HAP-1 (cell line): ENCODE data around the gene CD2BP2.
"Not testable (repeated sequence)": the region's sequence is repeated elsewhere in the genome, so short reads cannot be mapped to it uniquely, and the experiment has no call there.

Experiments used
- DNase-seq, 2 experiments: peaks; one replicate each; pipeline ENCODE4 v3.0.0-alpha.2; 2016 to 2020; ENCODE audit warnings: low spot score in 2 of 2
- H3K27me3 ChIP-seq: fragments of 250-450 bp; sonication (Bioruptor Pico); 2 replicates; pipeline ENCODE4 v1.5.1; 2020; ENCODE audit warnings: low read depth, mild to moderate bottlenecking, moderate library complexity
- H3K36me3 ChIP-seq: fragments of 250-450 bp; sonication (Bioruptor Pico); replicated peaks from 2 replicates; pipeline ENCODE4 v1.5.1; 2020; ENCODE audit warnings: mild to moderate bottlenecking
- H3K4me1 ChIP-seq: fragments of 250-450 bp; sonication (Bioruptor Pico); 2 replicates; pipeline ENCODE4 v1.5.1; 2020; ENCODE audit warnings: mild to moderate bottlenecking
- H3K4me3 ChIP-seq: fragments of 250-450 bp; sonication (Bioruptor Pico); 2 replicates; pipeline ENCODE4 v1.5.1; 2020; ENCODE audit warnings: mild to moderate bottlenecking, moderate library complexity
- H3K9me3 ChIP-seq: fragments of 250-450 bp; sonication (Bioruptor Pico); 2 replicates; pipeline ENCODE4 v1.5.1; 2020; ENCODE audit warnings: mild to moderate bottlenecking, moderate library complexity
- in situ Hi-C: fragments of 300-500 bp; cut with MboI; formaldehyde crosslinking; loops from 3 replicates; pipeline ENCODE4 v1.14.3; 2020; ENCODE audit warnings: low sequenced_read_pairs, inconsistent platforms, mixed read lengths

Gene CD2BP2

DNA sequence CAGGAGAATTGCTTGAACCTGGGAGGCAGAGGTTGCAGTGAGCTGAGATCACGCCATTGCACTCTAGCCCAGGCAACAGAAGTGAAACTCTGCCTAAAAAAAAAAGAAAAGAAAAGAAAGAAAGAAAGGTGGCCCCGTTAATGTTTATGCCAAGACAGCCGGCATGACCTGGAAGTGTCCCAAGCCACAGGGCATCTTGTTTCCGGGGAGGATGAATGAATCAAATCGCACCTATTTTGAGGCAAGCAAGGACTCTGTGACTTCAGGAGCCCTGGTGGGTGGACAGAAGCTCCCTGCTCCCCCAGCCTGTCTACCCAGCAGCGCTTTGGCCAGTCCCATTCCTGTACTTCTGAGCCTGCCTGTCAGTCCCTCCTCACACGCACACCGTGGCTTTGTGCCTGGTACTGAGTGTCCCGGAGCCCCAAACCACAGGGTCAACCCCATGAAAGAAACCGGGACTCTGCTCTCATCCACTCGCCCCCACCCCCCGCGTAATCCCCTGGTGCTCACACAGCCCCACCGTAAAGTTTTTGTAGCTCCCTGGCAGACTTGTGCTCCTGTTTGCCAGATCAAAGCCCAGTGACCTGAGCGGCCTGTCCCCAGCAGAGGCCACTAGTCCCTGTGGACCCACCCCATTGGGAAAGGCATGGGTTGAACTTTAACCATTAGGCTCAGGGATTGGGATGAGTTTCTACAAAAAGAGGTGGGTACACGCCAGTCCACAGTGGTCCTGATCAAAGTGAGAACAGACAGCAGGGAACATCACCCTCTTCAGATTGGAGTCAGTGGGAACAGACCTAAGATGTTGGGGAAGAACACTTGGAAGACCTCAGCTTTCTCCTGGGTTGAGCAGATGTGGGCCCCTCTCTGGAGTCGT is 19.3 kb downstream of the CD2BP2 start:
- in situ Hi-C loops = no loop called here
- no peak for DNase-seq
- no peaks in the 10 kb centered on the region for H3K27me3 ChIP-seq
- H3K4me3 ChIP-seq = peak overlapping the region; percentile 95
- H3K9me3 ChIP-seq = no peaks in the 10 kb centered on the region
- H3K4me1 ChIP-seq = no peaks in the 10 kb centered on the region
- no peaks in the 10 kb centered on the region for H3K36me3 ChIP-seq

DNA sequence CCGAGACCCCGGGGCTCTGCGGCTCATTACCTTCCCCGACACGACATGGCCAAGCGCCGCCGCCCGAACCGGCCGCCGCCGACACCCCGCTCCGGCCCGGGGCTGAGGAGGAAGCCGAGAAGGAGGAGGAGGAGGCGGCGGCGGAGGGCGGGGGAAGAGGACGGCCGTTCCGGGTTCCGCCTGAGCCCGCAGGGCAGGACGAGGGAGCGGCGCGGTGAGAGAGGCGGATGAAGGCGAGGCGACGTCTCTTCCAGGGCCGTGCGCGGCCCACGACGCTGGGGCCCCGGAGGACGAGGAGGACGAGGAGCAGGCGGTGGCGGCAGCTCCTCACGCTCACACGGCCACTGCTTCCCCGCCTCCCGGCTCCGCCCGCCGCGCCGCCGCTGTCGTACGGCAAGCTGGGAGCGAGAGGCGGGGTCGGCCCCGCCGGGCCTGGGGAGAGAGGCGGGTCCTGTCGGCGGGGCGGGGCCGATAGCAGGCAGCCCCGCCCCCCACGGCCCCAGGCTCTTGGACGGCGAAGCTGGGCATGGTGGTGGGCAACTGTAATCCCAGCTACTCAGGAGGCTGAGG is 20.0 kb downstream of the CD2BP2 start:
- H3K36me3 ChIP-seq, H3K4me1 ChIP-seq, H3K27me3 ChIP-seq, H3K9me3 ChIP-seq, in situ Hi-C loops: not testable (repeated sequence)
- peak overlapping the region; percentile 95 for H3K4me3 ChIP-seq
- DNase-seq = peak; percentile 50 to 90

DNA sequence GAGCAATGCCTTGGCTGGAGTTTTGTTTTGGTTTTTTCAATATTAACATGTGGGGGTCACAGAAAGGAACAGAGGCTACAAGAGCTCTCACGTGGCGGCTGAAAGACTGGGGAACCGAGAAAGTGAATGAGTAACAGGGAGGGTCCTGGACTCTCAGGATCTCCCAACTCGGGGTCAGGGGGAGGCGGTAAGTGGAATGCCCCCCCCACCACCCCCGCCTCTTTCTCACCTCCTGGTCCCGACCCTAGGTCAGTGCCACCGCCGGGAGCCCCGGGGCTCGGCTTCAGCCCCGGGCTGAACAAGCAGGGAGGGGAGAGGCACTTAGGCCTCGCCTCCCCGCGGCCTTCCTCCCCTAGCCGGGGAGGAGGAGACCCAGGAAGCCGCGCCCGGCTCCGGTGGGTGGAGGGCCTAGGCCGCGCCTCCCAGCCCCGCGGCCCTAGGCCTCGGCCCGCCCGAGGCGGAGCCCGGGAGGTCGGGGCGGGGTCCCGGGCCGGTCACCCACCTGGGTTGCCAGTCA is 20.6 kb downstream of the CD2BP2 start:
- H3K36me3 ChIP-seq, in situ Hi-C loops, H3K27me3 ChIP-seq, H3K9me3 ChIP-seq, H3K4me1 ChIP-seq: not testable (repeated sequence)
- peak; percentile 54 to 86 for DNase-seq
- peak overlapping the region; percentile 95 for H3K4me3 ChIP-seq

DNA sequence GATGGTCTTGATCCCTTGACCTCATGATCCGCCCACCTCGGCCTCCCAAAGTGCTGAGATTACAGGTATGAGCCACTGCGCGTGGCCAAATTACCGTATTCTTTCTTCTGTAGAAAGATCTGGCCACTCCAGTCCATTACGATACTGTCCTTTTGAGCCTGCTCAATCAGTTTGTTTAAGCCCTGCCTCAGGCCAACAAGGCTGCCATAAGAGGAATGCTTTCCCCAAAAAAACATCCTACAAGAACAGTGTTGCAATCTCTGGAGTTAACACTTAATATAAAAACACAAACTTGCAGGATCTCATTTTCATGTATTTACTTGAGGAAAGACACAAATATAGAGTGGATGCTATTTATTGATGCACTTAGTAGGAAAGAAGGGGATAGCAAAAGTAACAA is 30.9 kb downstream of the CD2BP2 start:
- H3K4me3 ChIP-seq, DNase-seq, H3K36me3 ChIP-seq, H3K9me3 ChIP-seq, H3K4me1 ChIP-seq, H3K27me3 ChIP-seq, in situ Hi-C loops: not testable (repeated sequence)

DNA sequence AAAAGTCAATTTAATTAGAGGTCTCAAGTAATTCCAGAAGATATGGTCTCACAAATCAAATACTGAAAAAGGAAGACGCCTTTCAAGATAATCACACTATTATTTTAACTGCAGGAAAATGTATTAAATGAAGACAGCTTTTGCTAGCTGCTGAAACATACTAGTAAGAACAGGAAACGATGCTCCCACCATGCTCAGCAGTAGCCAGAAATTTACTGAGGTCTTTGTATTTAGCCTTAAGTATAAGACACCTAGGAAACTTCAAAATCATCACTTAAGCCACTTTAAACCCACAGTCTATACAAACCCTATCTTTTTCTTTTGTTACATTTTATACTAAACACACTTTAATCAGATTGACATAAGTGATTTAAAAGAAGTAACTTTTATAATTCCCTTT is 36.5 kb downstream of the CD2BP2 start:
- H3K4me1 ChIP-seq, in situ Hi-C loops, H3K36me3 ChIP-seq, H3K4me3 ChIP-seq, DNase-seq, H3K27me3 ChIP-seq, H3K9me3 ChIP-seq: not testable (repeated sequence)

DNA sequence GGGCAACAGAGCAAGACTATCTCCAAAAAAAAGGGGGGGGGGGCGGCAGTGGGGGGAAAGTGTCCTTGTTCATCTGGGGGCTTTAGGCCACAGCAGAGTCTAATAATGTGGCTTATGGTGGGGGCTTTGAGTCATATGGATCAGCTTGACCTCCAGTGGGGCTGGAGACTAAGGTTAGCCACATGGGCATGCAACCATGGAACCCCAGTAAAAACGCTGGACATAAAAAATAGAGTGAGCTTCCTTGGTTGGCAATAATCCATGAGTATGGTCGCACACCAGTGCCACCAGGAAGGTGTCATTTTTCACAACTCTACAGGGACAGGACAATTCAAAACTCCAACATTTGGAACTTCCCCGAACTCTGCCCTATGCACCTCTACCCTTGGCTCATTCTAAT is 44.2 kb downstream of the CD2BP2 start:
- H3K4me3 ChIP-seq, H3K4me1 ChIP-seq, in situ Hi-C loops, H3K27me3 ChIP-seq, H3K36me3 ChIP-seq, H3K9me3 ChIP-seq, DNase-seq: not testable (repeated sequence)

DNA sequence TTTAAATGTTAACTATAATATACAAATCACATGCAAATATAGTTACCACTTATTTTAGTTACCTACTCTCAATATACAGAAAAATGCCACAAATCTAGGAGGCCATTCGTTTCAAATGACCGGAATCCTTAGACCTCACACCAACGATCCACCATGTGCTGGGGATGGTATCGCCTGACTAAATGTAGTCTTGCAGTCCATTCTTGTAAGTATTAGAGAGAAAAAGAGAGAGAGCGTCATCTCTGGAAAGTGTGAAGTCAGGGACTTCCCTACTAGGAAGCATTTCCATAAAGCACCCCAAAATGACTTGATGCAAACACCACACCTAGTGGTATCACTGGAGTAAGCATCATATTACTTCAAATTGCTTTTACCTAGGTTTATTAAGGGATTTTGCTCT is 45.9 kb downstream of the CD2BP2 start:
- H3K4me3 ChIP-seq, H3K36me3 ChIP-seq, H3K27me3 ChIP-seq, DNase-seq, in situ Hi-C loops, H3K4me1 ChIP-seq, H3K9me3 ChIP-seq: not testable (repeated sequence)
